Measurements from ENCODE around the gene COPG2. TPM values are rescaled to one million over a fixed set of nuclear protein-coding genes. Genes with fewer than 3 reads are reported as not detected.

Gene COPG2
- total and polyA plus RNA-seq, 2 of the 8 experiments (the other 6 are each of a cell fraction or from before 2014, with no cell fraction given) = 50.3 to 53.1 TPM

- no peak for TF ChIP-seq CHD7 (IDR thresholded peaks at IDR 0.05; ENCODE audit: insufficient replicate concordance, low read length)
- no peak for TF ChIP-seq KDM1A (IDR thresholded peaks at IDR 0.05; ENCODE audit: borderline replicate concordance, low read length)
- TF ChIP-seq SP4 (IDR thresholded peaks at IDR 0.05; ENCODE audit: low read length) = no peak
- TF ChIP-seq SIX5 (IDR thresholded peaks at IDR 0.05; ENCODE audit: low read depth, low read length) = no peak
- TF ChIP-seq TBP (IDR thresholded peaks at IDR 0.05; ENCODE audit: low read depth, low read length) = no peak
- no peak for TF ChIP-seq CHD1 (IDR thresholded peaks at IDR 0.05; ENCODE audit: low read depth, low read length)
- no peak for TF ChIP-seq GTF2F1 (IDR thresholded peaks at IDR 0.05; ENCODE audit: borderline replicate concordance, low read depth, low read length)
These were observed 20.0 kb downstream of the COPG2 start (continued) for GRCh38 chr7:130648580-130648979.

Data from H1 (cell line).